ENCODE results near the gene OR2A42. TPM values are rescaled to one million over a fixed set of nuclear protein-coding genes. Genes with fewer than 3 reads are reported as not detected.
A peak's percentile ranks its signal among the peaks of the same experiment; 100 is the strongest.
"Not testable (repeated sequence)": the region's sequence is repeated elsewhere in the genome, so short reads cannot be mapped to it uniquely, and the experiment has no call there.

Gene OR2A42
- total RNA-seq, 1 experiment from 2014 or later = not detected

DNA sequence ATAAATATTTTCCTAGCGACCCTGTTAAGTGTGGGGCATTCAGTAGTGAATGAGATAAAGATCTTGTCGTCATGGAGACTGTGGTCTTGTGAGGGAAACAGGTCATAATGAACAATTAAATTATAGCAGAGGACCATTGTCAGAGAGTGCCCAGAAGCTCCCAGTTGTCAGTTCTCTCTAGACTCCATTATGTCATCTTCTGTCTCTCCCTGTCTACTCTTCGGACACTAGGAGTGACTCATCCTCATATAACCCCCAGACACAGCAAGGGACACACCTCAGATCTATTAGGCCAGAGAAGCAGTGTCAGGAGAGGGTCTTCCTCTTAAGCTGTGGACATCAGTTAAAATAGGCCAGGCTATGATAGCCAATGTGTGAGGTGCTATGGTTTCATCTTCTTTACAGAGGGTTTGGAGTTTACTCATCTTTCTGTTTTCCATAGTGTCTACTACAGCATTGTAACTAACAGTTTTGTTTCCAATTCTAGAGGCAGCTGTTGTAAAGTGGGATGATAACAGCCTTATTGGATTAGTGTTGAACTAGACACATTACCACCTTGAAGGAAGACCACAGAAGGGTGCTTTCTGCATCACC lies 50.7 kb downstream of the OR2A42 start:
- H3K4me1 ChIP-seq (replicated peaks; ENCODE audit: insufficient read depth); H4K20me1 ChIP-seq (ENCODE audit: insufficient read depth); intact Hi-C loops (cut with micrococcal nuclease; ENCODE audit: unreplicated experiment); POLR2A ChIA-PET (ENCODE audit: unreplicated experiment); H3F3A ChIP-seq (ENCODE audit: insufficient read depth, low read depth); H3K9me3 ChIP-seq (ENCODE audit: insufficient read depth, low read depth); H3K4me3 ChIP-seq; CTCF ChIA-PET; H3K9me2 ChIP-seq (ENCODE audit: insufficient read depth); H3K36me3 ChIP-seq (ENCODE audit: low read depth); DNase-seq; H3K79me2 ChIP-seq (ENCODE audit: low read depth); H3K27me3 ChIP-seq (ENCODE audit: insufficient read depth, low read depth); H2AFZ ChIP-seq; H3K4me2 ChIP-seq; BruUV-seq (replicated peaks); H3K27ac ChIP-seq: not testable (repeated sequence)

DNA sequence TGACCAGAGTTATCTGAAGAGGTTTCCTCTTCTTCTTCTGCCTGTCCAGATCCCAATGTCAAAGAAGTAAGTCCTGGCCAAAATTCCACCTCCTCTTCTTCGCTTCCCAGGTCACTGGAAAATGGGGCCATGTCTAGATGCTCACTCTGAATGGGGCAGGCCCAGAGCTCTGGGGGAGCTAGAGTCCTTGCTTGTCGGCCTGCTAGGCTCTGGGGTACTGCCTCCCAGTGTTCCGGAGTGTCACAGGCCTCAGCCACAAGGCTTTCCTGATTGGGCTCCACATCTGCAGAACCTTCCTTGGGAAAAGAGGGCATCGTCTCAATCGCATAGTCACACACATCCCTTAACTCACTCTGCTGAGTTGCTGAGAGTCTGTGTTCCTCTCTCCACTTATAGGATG lies 51.6 kb downstream of the OR2A42 start:
- DNase-seq; H3K27ac ChIP-seq; H3K9me2 ChIP-seq (ENCODE audit: insufficient read depth); H3K36me3 ChIP-seq (ENCODE audit: low read depth); H3K27me3 ChIP-seq (ENCODE audit: insufficient read depth, low read depth); H3K4me2 ChIP-seq; H3K4me3 ChIP-seq; H4K20me1 ChIP-seq (ENCODE audit: insufficient read depth); intact Hi-C loops (cut with micrococcal nuclease; ENCODE audit: unreplicated experiment); CTCF ChIA-PET; H2AFZ ChIP-seq; H3K4me1 ChIP-seq (replicated peaks; ENCODE audit: insufficient read depth); POLR2A ChIA-PET (ENCODE audit: unreplicated experiment); H3K9me3 ChIP-seq (ENCODE audit: insufficient read depth, low read depth); H3F3A ChIP-seq (ENCODE audit: insufficient read depth, low read depth); BruUV-seq (replicated peaks); H3K79me2 ChIP-seq (ENCODE audit: low read depth): not testable (repeated sequence)

DNA sequence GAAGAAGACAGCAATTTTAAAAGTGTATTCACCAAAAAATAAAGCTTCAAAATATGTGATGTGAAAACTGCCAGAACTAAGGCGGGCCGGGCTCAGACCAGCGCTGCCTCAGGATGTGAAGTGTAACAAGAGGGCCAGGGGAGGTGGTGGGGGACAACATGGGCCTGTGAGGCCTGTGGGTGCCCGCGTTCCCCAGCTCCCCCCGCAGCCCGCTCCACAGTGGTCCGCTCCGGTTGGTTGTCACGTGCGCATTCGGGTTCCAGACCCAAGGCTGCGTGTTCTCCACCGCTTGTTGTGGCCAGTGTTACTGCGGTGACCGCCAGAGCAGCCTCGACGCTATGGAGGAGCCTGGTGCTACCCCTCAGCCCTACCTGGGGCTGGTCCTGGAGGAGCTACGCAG lies 56.2 kb downstream of the OR2A42 start, which contains the start of gene CTAGE4:
Gene CTAGE4, plus strand, starts transcription at position 301 of the 400 bp plus-strand sequence. Its CDS starts 38 bp downstream, at position 339.
- H3K4me3 ChIP-seq; H3K4me2 ChIP-seq; H3F3A ChIP-seq (ENCODE audit: insufficient read depth, low read depth); H3K79me2 ChIP-seq (ENCODE audit: low read depth); H2AFZ ChIP-seq; H3K9me3 ChIP-seq (ENCODE audit: insufficient read depth, low read depth); DNase-seq; H3K9me2 ChIP-seq (ENCODE audit: insufficient read depth); BruUV-seq (replicated peaks); intact Hi-C loops (cut with micrococcal nuclease; ENCODE audit: unreplicated experiment); H4K20me1 ChIP-seq (ENCODE audit: insufficient read depth); H3K27me3 ChIP-seq (ENCODE audit: insufficient read depth, low read depth); CTCF ChIA-PET; POLR2A ChIA-PET (ENCODE audit: unreplicated experiment); H3K4me1 ChIP-seq (replicated peaks; ENCODE audit: insufficient read depth); H3K27ac ChIP-seq; H3K36me3 ChIP-seq (ENCODE audit: low read depth): not testable (repeated sequence)

DNA sequence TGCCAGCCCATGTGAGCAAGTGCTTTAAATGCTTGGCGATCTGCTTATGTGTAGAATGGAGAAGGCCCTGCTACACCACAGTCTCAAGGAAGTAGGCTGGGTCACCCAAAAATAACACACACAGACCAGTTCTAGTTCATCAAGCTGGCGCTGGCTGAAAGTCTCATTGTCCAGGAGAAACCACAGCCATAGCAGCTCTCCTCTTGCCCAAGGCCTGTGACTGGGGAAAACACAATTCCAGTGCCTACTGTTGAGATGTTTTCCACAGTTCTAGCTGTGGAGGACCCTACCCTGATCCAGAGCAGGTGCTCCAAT lies 60.3 kb downstream of the OR2A42 start:
- H3K27me3 ChIP-seq (ENCODE audit: insufficient read depth, low read depth); H3K9me2 ChIP-seq (ENCODE audit: insufficient read depth); intact Hi-C loops (cut with micrococcal nuclease; ENCODE audit: unreplicated experiment); POLR2A ChIA-PET (ENCODE audit: unreplicated experiment); H3K9me3 ChIP-seq (ENCODE audit: insufficient read depth, low read depth); H3F3A ChIP-seq (ENCODE audit: insufficient read depth, low read depth); CTCF ChIA-PET; BruUV-seq (replicated peaks); H2AFZ ChIP-seq; H3K79me2 ChIP-seq (ENCODE audit: low read depth); DNase-seq; H3K4me3 ChIP-seq; H3K36me3 ChIP-seq (ENCODE audit: low read depth); H4K20me1 ChIP-seq (ENCODE audit: insufficient read depth); H3K27ac ChIP-seq; H3K4me2 ChIP-seq; H3K4me1 ChIP-seq (replicated peaks; ENCODE audit: insufficient read depth): not testable (repeated sequence)

DNA sequence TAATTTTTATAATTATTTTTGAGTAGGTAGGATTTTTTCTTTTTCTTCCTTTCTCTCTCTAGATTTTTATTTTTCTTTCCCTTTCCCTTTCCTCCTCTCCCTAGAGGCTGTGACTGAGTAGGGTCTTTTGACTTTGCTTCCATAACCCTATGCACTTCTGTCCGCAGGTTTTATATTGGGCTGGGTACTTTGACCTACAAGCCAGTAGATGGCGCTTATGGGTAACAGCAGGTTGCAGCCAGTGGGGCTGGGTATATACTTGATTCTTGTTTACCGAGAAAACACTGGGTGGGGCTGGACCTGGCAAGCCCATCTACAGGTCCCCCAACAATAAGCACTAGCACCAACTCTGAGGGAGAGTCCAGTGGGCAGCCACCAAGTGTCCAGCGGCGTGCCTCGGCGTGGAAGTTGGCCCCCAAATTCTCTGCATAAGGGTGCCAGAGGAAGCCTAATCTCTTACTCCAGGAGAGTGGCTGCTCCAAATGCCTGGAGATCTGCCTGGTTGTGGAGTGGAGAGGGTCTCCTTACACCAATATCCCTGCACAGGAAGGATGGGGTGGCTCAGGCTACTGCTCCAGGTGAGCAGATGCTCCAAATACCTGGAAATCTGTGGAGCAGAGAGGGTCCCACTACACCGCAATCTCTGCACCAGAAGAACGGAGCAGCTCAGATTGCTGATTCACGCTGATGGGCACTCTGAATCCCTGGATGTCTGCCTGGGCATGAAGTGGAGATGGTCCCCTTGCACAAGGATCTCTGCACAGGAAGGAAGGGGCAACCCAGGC lies 60.8 kb downstream of the OR2A42 start:
- TF ChIP-seq, protein P1, sequence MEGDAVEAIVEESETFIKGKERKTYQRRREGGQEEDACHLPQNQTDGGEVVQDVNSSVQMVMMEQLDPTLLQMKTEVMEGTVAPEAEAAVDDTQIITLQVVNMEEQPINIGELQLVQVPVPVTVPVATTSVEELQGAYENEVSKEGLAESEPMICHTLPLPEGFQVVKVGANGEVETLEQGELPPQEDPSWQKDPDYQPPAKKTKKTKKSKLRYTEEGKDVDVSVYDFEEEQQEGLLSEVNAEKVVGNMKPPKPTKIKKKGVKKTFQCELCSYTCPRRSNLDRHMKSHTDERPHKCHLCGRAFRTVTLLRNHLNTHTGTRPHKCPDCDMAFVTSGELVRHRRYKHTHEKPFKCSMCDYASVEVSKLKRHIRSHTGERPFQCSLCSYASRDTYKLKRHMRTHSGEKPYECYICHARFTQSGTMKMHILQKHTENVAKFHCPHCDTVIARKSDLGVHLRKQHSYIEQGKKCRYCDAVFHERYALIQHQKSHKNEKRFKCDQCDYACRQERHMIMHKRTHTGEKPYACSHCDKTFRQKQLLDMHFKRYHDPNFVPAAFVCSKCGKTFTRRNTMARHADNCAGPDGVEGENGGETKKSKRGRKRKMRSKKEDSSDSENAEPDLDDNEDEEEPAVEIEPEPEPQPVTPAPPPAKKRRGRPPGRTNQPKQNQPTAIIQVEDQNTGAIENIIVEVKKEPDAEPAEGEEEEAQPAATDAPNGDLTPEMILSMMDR (conservative IDR thresholded peaks at IDR 0.05) = peak; percentile 67
- H3K27me3 ChIP-seq (ENCODE audit: insufficient read depth, low read depth); H2AFZ ChIP-seq; H3K27ac ChIP-seq; H3K9me3 ChIP-seq (ENCODE audit: insufficient read depth, low read depth); POLR2A ChIA-PET (ENCODE audit: unreplicated experiment); BruUV-seq (replicated peaks); H3K4me3 ChIP-seq; CTCF ChIA-PET; H3F3A ChIP-seq (ENCODE audit: insufficient read depth, low read depth); H4K20me1 ChIP-seq (ENCODE audit: insufficient read depth); H3K4me2 ChIP-seq; H3K4me1 ChIP-seq (replicated peaks; ENCODE audit: insufficient read depth); DNase-seq; intact Hi-C loops (cut with micrococcal nuclease; ENCODE audit: unreplicated experiment); H3K79me2 ChIP-seq (ENCODE audit: low read depth); H3K9me2 ChIP-seq (ENCODE audit: insufficient read depth); H3K36me3 ChIP-seq (ENCODE audit: low read depth): not testable (repeated sequence)

Other genes starting within 250 kb of the OR2A42 start
- gene OR6B1, start 239.3 kb downstream of the OR2A42 start, total RNA-seq (2021) = not detected in 2 replicates
- not detected in 2 replicates for gene OR2A5, start 190.7 kb downstream of the OR2A42 start, total RNA-seq (2021)
- gene OR2A25, start 169.8 kb downstream of the OR2A42 start, total RNA-seq (2021) = not detected in 2 replicates
- not detected in 2 replicates for gene OR2A12, start 153.3 kb downstream of the OR2A42 start, total RNA-seq (2021)
- not detected in 2 replicates for gene OR2A2, start 130.0 kb downstream of the OR2A42 start, total RNA-seq (2021)
- not detected in 2 replicates for gene OR2A14, start 116.4 kb downstream of the OR2A42 start, total RNA-seq (2021)
- 5.8 and 8.2 TPM in 2 replicates for gene CTAGE4, start 56.1 kb downstream of the OR2A42 start, total RNA-seq (2021)
- 27.6 and 29.6 TPM in 2 replicates for gene ARHGEF35, start 43.8 kb downstream of the OR2A42 start, total RNA-seq (2021)
- 6.0 and 7.6 TPM in 2 replicates for gene OR2A7, start 25.2 kb upstream of the OR2A42 start, total RNA-seq (2021)
- gene CTAGE8, start 29.7 kb upstream of the OR2A42 start, total RNA-seq (2021) = 7.2 and 9.9 TPM in 2 replicates
- gene OR2A1, start 72.8 kb upstream of the OR2A42 start, total RNA-seq (2021) = not detected in 2 replicates
- gene ARHGEF5, start 115.8 kb upstream of the OR2A42 start, total RNA-seq (2021) = 40.0 and 50.1 TPM in 2 replicates
- gene NOBOX, start 164.1 kb upstream of the OR2A42 start, total RNA-seq (2021) = not detected in 2 replicates

Data from PC-9 (cell line).